ENCODE results near the gene GUCA2B.

The GUCA2B gene

GRCh38 chr1:42168391-42168670 lies 15.1 kb downstream of the GUCA2B start:
- H3F3A ChIP-seq (ENCODE audit: low read depth) = no peaks in the 10 kb centered on the region
- H3K36me3 ChIP-seq (ENCODE audit: insufficient read depth, low read length) = no peaks in the 10 kb centered on the region
- TF ChIP-seq CTCF (conservative IDR thresholded peaks at IDR 0.05; ENCODE audit: low read length) (no peak), EZH2phosphoT487 (IDR thresholded peaks at IDR 0.05; ENCODE audit: borderline replicate concordance) (no peak)
- H3K9ac ChIP-seq (ENCODE audit: low read depth, low read length, poor library complexity, severe bottlenecking) = no peak overlapping the region
- H3K4me3 ChIP-seq (ENCODE audit: low read length, poor library complexity, severe bottlenecking) = no peak overlapping the region
- H3K9me3 ChIP-seq (ENCODE audit: insufficient read depth, low read depth, low read length) = no peaks in the 10 kb centered on the region
- no peak overlapping the region for H2AFZ ChIP-seq (ENCODE audit: low read length)
- H4K20me1 ChIP-seq (ENCODE audit: insufficient read depth, low read length, poor library complexity, severe bottlenecking) = no peaks in the 10 kb centered on the region
- no peaks in the 10 kb centered on the region for H3K4me1 ChIP-seq (ENCODE audit: insufficient read depth, low read length, poor library complexity, severe bottlenecking)
- H3K79me2 ChIP-seq (ENCODE audit: insufficient read depth, low read length) = no peaks in the 10 kb centered on the region
- H3K4me2 ChIP-seq (ENCODE audit: low read depth, low read length, poor library complexity, severe bottlenecking) = no peak overlapping the region
- no peaks in the 10 kb centered on the region for H3K9me2 ChIP-seq (replicated peaks; ENCODE audit: low read depth, low read length)
- H3K27me3 ChIP-seq (ENCODE audit: insufficient read depth, low read length, poor library complexity, severe bottlenecking) = no peaks in the 10 kb centered on the region

GRCh38 chr1:42168763-42169162 lies 15.6 kb downstream of the GUCA2B start:
- Histone ChIP-seq H3K9ac (ENCODE audit: low read depth, low read length, poor library complexity, severe bottlenecking) (no peak overlapping the region), H3K4me3 (ENCODE audit: low read length, poor library complexity, severe bottlenecking) (no peak overlapping the region), H4K20me1 (ENCODE audit: insufficient read depth, low read length, poor library complexity, severe bottlenecking) (no peaks in the 10 kb centered on the region), H3F3A (ENCODE audit: low read depth) (no peaks in the 10 kb centered on the region), H3K9me2 (replicated peaks; ENCODE audit: low read depth, low read length) (no peaks in the 10 kb centered on the region), H2AFZ (ENCODE audit: low read length) (no peak overlapping the region), H3K27me3 (ENCODE audit: insufficient read depth, low read length, poor library complexity, severe bottlenecking) (no peaks in the 10 kb centered on the region), H3K79me2 (ENCODE audit: insufficient read depth, low read length) (no peaks in the 10 kb centered on the region), H3K9me3 (ENCODE audit: insufficient read depth, low read depth, low read length) (no peaks in the 10 kb centered on the region), H3K4me1 (ENCODE audit: insufficient read depth, low read length, poor library complexity, severe bottlenecking) (no peaks in the 10 kb centered on the region), H3K36me3 (ENCODE audit: insufficient read depth, low read length) (no peaks in the 10 kb centered on the region), H3K4me2 (ENCODE audit: low read depth, low read length, poor library complexity, severe bottlenecking) (no peak overlapping the region)
- TF ChIP-seq EZH2phosphoT487 (IDR thresholded peaks at IDR 0.05; ENCODE audit: borderline replicate concordance) = no peak
- no peak for TF ChIP-seq CTCF (conservative IDR thresholded peaks at IDR 0.05; ENCODE audit: low read length)

- no peaks in the 10 kb centered on the region for H3K4me1 ChIP-seq (ENCODE audit: insufficient read depth, low read length, poor library complexity, severe bottlenecking)
- no peak overlapping the region for H3K4me2 ChIP-seq (ENCODE audit: low read depth, low read length, poor library complexity, severe bottlenecking)
- H3K9me3 ChIP-seq (ENCODE audit: insufficient read depth, low read depth, low read length) = no peaks in the 10 kb centered on the region
- H3K27me3 ChIP-seq (ENCODE audit: insufficient read depth, low read length, poor library complexity, severe bottlenecking) = no peaks in the 10 kb centered on the region
- no peak overlapping the region for H2AFZ ChIP-seq (ENCODE audit: low read length)
- TF ChIP-seq CTCF (conservative IDR thresholded peaks at IDR 0.05; ENCODE audit: low read length) (no peak), EZH2phosphoT487 (IDR thresholded peaks at IDR 0.05; ENCODE audit: borderline replicate concordance) (no peak)
- no peaks in the 10 kb centered on the region for H3K36me3 ChIP-seq (ENCODE audit: insufficient read depth, low read length)
- H4K20me1 ChIP-seq (ENCODE audit: insufficient read depth, low read length, poor library complexity, severe bottlenecking) = no peaks in the 10 kb centered on the region
- H3K4me3 ChIP-seq (ENCODE audit: low read length, poor library complexity, severe bottlenecking) = no peak overlapping the region
- H3K79me2 ChIP-seq (ENCODE audit: insufficient read depth, low read length) = no peaks in the 10 kb centered on the region
- no peak overlapping the region for H3K9ac ChIP-seq (ENCODE audit: low read depth, low read length, poor library complexity, severe bottlenecking)
- no peaks in the 10 kb centered on the region for H3F3A ChIP-seq (ENCODE audit: low read depth)
- no peaks in the 10 kb centered on the region for H3K9me2 ChIP-seq (replicated peaks; ENCODE audit: low read depth, low read length)
Observed at GRCh38 chr1:42170779-42171621, 17.8 kb downstream of the GUCA2B start.

Measured in Loucy (cell line).